SK-N-SH (cell line): Measurements from ENCODE around the gene RASSF8.

ENCODE experiments used
- EP300 ChIP-seq, 2 experiments: IDR thresholded peaks; 2 replicates each; pipeline versions ENCODE4 v1.4.0 to v1.6.1; 2012; ENCODE audit warnings: borderline replicate concordance in 1 of 2, low read depth in 1 of 2, low read length in 1 of 2
- FOXM1 ChIP-seq: IDR thresholded peaks from 2 replicates; pipeline ENCODE4 v1.4.0; 2012; ENCODE audit warnings: low read depth, mild to moderate bottlenecking
- GABPA ChIP-seq: IDR thresholded peaks from 2 replicates; pipeline ENCODE4 v1.4.0; 2012; ENCODE audit warnings: low read depth, mild to moderate bottlenecking
- JUND ChIP-seq: IDR thresholded peaks from 2 replicates; pipeline ENCODE4 v1.4.0; 2012
- POLR2AphosphoS5 ChIP-seq: IDR thresholded peaks from 2 replicates; pipeline ENCODE4 v1.6.1; 2012; ENCODE audit warnings: low read depth, low read length
- RAD21 ChIP-seq: IDR thresholded peaks from 2 replicates; pipeline ENCODE4 v1.6.1; 2012; ENCODE audit warnings: mild to moderate bottlenecking, low read length
- TAF1 ChIP-seq: IDR thresholded peaks from 2 replicates; pipeline ENCODE4 v1.6.1; 2012; ENCODE audit warnings: low read depth, mild to moderate bottlenecking, low read length, moderate library complexity, borderline replicate concordance
- TCF12 ChIP-seq: IDR thresholded peaks from 2 replicates; pipeline ENCODE4 v1.4.0; 2012
- YY1 ChIP-seq: IDR thresholded peaks from 2 replicates; pipeline ENCODE4 v1.4.0; 2012; ENCODE audit warnings: low read depth, mild to moderate bottlenecking
- TF ChIP-seq, protein P1 (sequence below): fragments of 200-600 bp; sonication (generic); IDR thresholded peaks from 2 replicates; pipeline ENCODE4 v1.6.1; 2017; ENCODE audit warnings: antibody characterized with exemption, mild to moderate bottlenecking, moderate library complexity

GRCh38 chr12:25984759-25985158, 26.3 kb downstream of the RASSF8 start:
- TF ChIP-seq EP300 (IDR thresholded peaks at IDR 0.05; ENCODE audit: borderline replicate concordance in 1 of 2, low read depth in 1 of 2, low read length in 1 of 2) (no peak), GABPA (no peak), FOXM1 (no peak), POLR2AphosphoS5 (no peak), YY1 (no peak), JUND (no peak), TAF1 (no peak), TCF12 (no peak), RAD21 (no peak)
- TF ChIP-seq, protein P1, sequence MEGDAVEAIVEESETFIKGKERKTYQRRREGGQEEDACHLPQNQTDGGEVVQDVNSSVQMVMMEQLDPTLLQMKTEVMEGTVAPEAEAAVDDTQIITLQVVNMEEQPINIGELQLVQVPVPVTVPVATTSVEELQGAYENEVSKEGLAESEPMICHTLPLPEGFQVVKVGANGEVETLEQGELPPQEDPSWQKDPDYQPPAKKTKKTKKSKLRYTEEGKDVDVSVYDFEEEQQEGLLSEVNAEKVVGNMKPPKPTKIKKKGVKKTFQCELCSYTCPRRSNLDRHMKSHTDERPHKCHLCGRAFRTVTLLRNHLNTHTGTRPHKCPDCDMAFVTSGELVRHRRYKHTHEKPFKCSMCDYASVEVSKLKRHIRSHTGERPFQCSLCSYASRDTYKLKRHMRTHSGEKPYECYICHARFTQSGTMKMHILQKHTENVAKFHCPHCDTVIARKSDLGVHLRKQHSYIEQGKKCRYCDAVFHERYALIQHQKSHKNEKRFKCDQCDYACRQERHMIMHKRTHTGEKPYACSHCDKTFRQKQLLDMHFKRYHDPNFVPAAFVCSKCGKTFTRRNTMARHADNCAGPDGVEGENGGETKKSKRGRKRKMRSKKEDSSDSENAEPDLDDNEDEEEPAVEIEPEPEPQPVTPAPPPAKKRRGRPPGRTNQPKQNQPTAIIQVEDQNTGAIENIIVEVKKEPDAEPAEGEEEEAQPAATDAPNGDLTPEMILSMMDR = no peak
